RKO (cell line): Measurements from ENCODE around the gene PYGL.
"Not testable (repeated sequence)": the region's sequence is repeated elsewhere in the genome, so short reads cannot be mapped to it uniquely, and the experiment has no call there.

Experiments
- DNase-seq: peaks from one replicate; pipeline ENCODE4 v3.0.0-alpha.2; 2016; ENCODE audit warnings: low spot score

Gene PYGL

GRCh38 chr14:50954811-50955372 lies 10.6 kb upstream of the PYGL start:
- DNase-seq: peak; percentile 92

GRCh38 chr14:50953502-50953901 lies 9.2 kb upstream of the PYGL start:
- no peak for DNase-seq

- no peak for DNase-seq
These were observed 6.7 kb upstream of the PYGL start for GRCh38 chr14:50951032-50951431.

GRCh38 chr14:50948205-50948604 lies 3.9 kb upstream of the PYGL start:
- no peak for DNase-seq

DNA sequence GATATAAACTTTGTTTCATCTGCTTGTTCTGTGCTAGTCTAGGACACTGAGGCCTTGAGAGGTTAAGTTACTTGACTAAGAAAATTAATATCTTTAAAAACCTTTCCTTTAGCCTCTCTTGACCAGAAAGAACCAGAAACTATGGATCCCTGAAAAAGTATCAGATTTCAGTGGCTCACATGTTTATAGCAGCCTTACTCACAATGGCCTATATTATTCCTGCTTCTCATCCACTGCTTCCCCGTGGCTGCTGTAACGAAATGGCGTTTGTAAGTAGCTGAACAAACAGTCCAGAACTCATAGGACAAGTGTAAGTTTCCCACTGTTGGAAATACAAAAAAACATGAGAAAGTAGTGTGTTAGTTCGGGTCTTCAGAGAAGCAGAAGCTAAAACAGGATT lies 3.2 kb upstream of the PYGL start:
- DNase-seq: no peak

GRCh38 chr14:50946234-50946935 lies 2.1 kb upstream of the PYGL start:
- peak; percentile 26 for DNase-seq

DNA sequence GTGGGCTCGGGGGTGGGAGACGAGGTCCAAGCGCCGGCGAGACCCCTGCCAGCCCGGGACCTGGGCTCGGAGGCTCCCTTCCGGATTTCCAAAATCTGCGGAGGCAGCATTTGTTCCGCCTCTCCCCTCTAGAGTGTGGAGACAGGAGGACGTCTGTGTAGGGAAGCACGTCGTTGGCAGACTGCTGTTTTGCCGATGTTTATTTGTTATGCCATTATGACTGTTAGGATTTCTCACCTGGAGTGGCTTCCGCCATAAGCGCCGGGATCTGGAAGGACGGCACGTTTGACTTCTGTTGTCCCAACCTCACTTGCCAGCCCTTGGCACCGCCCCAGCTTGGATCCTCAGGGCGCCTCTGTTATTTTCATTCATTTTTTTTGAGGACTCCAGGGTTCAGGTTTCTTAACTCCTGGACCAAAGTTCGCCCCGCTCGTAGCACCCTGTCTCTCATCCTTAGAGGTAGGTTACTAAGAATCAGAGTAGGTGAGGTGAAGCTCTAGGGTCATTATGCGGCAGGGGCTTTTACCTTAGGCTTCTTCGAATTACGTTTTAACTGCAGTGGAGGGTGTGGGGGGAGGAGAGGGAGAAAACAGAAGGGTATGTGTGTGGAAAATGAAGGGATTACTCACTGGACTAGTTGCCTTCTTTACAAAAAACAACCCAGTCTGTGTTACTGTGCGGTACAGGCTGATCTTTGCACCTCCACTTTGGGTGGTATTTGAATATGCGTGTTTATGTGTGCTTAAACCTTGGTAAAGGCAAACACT lies 547 bp upstream of the PYGL start:
- DNase-seq: peak; percentile 61

GRCh38 chr14:50943261-50943942 lies 881 bp downstream of the PYGL start:
- peak; percentile 59 for DNase-seq

GRCh38 chr14:50941638-50942037 lies 2.6 kb downstream of the PYGL start:
- DNase-seq: not testable (repeated sequence)

GRCh38 chr14:50941151-50941550 lies 3.1 kb downstream of the PYGL start:
- DNase-seq: no peak

DNA sequence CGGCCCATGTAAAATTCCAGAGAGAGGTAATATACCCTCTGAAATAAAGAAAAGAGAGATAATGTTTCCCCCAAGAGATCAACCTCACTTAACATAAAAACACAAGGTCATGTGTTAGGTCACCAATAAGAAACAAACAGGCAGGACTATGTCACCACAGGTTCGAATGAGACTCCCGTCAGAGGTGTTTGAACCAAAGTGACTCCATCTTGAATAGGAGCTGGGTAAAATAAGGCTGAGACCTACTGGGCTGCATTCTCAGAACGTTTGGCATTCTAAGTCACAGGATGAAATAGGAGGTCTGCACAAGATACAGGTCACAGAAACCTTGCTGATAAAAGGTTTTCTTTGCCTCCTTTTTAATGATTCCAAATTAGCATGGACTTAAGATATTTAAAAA lies 6.5 kb downstream of the PYGL start:
- no peak for DNase-seq

DNA sequence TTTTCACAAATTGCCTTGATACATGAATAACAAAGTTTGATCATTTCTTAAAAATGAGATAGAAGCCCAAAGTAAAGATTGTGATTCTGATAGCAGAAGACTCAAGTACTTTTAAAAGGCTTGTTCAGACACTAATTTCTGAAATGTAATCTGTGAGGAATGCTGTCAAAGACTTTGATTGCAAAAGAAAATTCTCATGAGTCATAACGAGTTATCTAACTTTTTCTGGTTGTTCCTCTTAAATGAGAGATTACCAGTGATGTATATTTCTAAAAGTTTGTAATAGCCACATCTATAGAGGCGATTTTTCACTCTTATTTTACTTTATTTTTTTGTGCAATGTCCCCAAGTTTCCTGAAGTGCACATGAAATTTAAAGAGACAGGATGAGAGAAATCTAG lies 7.0 kb downstream of the PYGL start:
- peak; percentile 40 for DNase-seq

GRCh38 chr14:50936882-50937281 lies 7.4 kb downstream of the PYGL start:
- no peak for DNase-seq

DNA sequence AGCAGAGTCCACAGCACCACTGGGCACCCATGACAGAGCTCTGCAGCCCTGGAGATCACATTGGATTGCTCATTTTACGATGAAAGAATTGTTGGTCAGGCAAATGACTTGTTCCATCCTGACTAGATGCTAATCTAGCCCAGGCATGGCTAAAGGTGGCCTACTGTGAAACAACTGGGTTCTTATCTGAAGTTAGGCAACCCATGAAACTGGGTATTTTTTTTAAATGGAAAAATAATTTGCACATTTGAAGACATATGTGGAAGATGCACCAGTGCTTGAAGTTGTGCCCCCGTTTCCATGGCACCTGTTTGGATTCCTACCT lies 8.3 kb downstream of the PYGL start:
- DNase-seq: no peak

DNA sequence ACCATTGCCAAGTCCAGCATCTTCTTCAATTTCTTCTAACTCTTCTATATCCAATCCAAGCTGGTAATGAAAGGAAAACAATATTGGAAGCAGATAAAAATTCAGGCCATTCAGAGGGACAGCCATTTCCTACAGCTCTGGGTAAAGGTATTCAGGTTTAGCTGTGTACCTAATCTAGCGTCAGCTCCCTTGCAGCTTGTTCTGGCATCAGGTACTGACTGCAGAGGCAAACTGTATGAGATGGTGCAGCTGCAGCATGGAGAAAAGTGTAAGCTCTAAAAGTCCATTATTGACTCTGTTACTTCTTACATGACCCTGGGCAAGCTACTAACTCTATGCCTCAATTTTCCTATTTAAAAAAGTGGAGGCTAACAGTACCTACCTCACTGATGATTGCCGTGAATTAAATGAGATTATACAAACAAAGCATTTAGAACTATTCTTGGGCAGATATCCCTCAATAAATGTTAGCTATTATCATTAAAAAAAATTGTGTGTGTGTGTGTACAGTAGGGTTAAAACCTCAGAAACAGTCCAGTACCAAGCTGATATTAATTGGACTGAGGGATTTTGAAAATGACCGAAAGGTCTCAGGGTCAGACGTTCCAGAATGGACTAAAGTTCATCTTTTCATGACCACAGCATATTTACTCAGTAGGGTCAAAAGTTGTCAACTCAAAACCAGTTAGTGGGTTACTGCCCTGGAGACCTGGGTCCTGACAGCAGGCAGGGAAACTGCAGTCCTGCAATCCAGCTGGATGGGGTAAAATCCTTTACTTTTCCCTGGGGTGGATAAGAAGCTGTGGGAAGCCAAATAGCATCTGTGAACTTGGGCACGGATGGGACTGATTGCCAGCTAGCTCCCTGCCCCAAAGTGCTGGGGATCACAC lies 8.9 kb downstream of the PYGL start:
- no peak for DNase-seq

GRCh38 chr14:50932592-50933495 lies 11.4 kb downstream of the PYGL start:
- DNase-seq: no peak

GRCh38 chr14:50932156-50932555 lies 12.1 kb downstream of the PYGL start:
- no peak for DNase-seq

- DNase-seq: no peak
These were observed 12.7 kb downstream of the PYGL start for GRCh38 chr14:50931559-50931958.

DNA sequence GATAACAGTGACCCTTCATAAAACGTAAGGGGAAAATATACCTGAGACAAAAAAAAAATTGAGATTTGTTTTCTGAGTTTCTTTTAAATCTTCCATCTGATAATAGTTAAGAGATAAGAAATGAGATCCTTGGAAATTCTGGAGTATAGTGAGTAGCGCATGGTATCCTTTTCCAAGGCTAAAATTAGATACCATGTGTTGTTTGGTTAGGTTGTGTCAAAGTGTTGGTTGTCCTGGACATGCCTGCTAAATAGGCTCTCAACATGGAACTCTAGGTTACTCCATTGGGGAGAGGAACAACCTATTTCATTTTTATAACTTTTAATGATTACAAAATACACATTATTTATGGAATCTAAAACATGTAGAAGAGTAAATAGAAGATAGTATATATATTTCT lies 14.8 kb downstream of the PYGL start:
- no peak for DNase-seq

GRCh38 chr14:50928002-50928635 lies 16.2 kb downstream of the PYGL start:
- DNase-seq: no peak
